Measurements from ENCODE around the gene OR2F2.

Gene OR2F2

GRCh38 chr7:143979998-143980397 lies 45.0 kb downstream of the OR2F2 start:
- no peak for FAIRE-seq

GRCh38 chr7:143980746-143981510 lies 45.9 kb downstream of the OR2F2 start:
- FAIRE-seq = no peak

GRCh38 chr7:143983960-143984359 lies 48.9 kb downstream of the OR2F2 start:
- no peak for FAIRE-seq

Data from G401.6 (cell line).